ENCODE measurements around the gene ATP13A1.
"Not testable (repeated sequence)": the region's sequence is repeated elsewhere in the genome, so short reads cannot be mapped to it uniquely, and the experiment has no call there.

Gene ATP13A1

DNA sequence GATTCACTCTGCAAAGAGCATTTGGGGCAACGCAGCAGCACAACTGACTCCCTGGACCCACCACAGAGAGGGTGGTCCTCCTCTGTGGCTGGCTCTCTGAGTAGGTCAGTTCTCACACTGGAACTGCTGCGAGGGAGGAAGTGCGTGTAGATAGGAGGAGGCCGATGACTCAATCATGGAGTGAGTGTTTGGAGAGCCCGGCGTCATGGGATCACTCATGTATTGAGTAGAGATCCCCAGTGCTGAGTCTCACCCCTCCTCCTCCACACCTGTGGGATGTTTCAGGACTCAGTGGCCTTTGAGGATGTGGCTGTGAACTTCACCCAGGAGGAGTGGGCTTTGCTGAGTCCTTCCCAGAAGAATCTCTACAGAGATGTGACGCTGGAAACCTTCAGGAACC lies 14.1 kb upstream of the ATP13A1 start:
- peak overlapping the region; percentile 15 for H3K27ac Mint-ChIP-seq
- H3K9me3 Mint-ChIP-seq, result peaks cover 50% of the 10 kb centered on the region
- H3K27me3 Mint-ChIP-seq, result no peaks in the 10 kb centered on the region
- peaks cover 98% of the 10 kb centered on the region for H3K36me3 Mint-ChIP-seq (ENCODE audit: low read depth)
- peaks cover 17% of the 10 kb centered on the region for H3K4me1 Mint-ChIP-seq (ENCODE audit: low read depth)
- H3K4me3 Mint-ChIP-seq, result no peak overlapping the region
- DNase-seq, result no peak

DNA sequence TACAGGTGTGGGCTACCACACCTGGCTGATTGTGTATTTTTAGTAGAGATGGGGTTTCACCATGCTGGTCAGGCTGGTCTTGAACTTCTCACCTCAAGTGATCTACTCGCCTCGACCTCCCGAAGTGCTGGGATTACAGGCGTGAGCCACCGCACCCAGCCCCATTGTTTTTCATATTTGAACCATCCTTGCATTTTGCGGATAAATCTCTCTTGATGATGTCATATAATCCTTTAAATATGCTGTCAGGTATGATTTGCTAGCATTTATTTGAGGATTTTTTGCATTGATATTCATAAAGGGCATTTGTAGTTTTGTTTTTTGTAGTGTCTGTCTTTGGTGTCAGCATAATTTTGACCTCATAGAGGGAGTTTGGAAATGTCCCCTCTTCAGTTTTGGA lies 10.8 kb upstream of the ATP13A1 start:
- peaks cover 98% of the 10 kb centered on the region for H3K36me3 Mint-ChIP-seq (ENCODE audit: low read depth)
- peaks cover 37% of the 10 kb centered on the region for H3K4me1 Mint-ChIP-seq (ENCODE audit: low read depth)
- H3K4me3 Mint-ChIP-seq, result no peak overlapping the region
- no peak overlapping the region for H3K27ac Mint-ChIP-seq
- no peak for DNase-seq
- H3K9me3 Mint-ChIP-seq, result peaks cover 43% of the 10 kb centered on the region
- H3K27me3 Mint-ChIP-seq, result no peaks in the 10 kb centered on the region

DNA sequence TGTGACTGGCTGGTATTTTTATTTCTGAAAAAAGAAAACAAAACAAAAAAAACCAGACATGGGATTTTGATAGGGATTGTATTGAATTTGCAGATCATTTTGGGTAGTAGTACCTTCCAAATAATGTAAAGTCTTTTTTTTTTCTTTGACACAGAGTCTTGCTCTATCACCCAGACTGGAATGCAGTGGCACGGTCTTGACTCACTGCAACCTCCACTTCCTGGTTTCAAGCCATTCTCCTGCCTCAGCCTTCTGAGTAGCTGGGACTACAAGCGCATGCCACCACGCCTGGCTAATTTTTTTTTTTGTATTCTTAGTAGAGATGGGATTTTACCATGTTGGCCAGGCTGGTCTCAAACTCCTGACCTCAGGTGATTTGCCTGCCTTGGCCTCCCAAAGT lies 9.3 kb upstream of the ATP13A1 start:
- H3K27me3 Mint-ChIP-seq, result no peaks in the 10 kb centered on the region
- H3K4me1 Mint-ChIP-seq (ENCODE audit: low read depth), result peaks cover 44% of the 10 kb centered on the region
- no peak overlapping the region for H3K27ac Mint-ChIP-seq
- H3K36me3 Mint-ChIP-seq (ENCODE audit: low read depth), result peaks cover 92% of the 10 kb centered on the region
- DNase-seq, result peak; percentile 20
- no peak overlapping the region for H3K4me3 Mint-ChIP-seq
- peaks cover 32% of the 10 kb centered on the region for H3K9me3 Mint-ChIP-seq

DNA sequence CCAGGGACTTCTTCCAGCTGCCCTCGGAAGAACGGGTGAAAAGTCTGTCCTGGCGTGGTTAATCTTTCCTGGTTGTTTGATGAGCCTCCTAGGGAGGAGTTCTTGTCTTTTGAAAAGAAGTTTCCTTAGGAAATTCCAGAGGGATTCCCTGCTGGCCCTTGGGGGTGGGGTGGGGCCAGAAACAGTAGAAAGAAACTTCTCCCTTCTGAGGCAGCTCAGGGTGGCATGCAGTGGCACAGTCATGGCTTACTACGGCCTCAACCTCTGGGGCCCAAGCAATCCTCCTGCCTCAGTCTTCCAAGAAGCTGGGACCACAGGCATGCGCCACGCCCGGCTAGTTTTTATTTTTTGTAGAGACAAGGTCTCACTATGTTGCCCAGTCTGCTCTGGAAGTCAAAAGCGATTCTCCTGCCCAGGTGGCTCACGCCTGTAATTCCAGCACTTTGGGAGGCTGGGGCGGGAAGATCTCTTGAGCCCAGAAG lies 6.6 kb upstream of the ATP13A1 start:
- no peaks in the 10 kb centered on the region for H3K27me3 Mint-ChIP-seq
- peaks cover 42% of the 10 kb centered on the region for H3K4me1 Mint-ChIP-seq (ENCODE audit: low read depth)
- H3K4me3 Mint-ChIP-seq, result peak overlapping the region; percentile 86
- H3K27ac Mint-ChIP-seq, result peak overlapping the region; percentile 90
- peak; percentile 31 for DNase-seq
- H3K36me3 Mint-ChIP-seq (ENCODE audit: low read depth), result peaks cover 72% of the 10 kb centered on the region
- H3K9me3 Mint-ChIP-seq, result peaks cover 12% of the 10 kb centered on the region

DNA sequence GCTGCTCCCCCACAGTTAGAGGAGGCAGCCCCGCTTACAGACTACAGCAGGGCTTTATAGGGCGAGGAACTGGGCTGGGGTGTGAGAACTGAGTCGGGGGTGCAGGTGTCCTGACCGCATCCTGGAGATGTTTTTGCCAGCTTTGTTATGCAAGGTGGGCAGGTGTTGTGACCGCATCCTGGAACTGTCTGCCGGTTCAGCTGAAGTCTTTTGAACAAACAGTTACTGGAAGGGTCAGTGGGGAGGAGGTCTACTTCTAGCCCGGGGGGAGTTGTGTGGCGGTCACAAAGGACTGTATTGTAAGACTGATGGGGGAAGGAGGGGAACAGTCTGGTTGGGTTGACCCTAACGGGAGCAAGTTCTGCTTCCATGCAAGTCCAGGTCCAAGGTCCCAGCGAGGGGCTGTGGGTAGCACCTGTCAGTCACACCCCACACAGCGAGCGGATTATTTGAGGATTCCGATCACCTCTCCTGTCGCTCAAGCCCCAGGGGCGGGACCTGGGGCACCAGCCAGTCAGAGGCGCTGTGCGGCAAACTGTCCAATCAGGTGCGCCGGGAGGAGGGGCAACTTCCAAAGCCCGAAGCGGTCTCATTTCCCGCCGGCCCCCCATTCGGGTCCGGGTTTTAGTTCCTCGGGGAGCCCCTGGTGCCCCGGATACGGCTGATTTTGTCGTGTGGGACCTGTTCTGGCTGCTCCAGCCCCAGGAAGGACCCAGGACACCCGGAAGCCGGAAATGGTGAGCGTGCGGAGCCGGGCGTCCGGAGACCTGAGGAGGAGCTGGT lies 4.9 kb upstream of the ATP13A1 start, which contains the start of gene ZNF101:
TSS of gene ZNF101 (plus strand) at position 610 of the 783 bp plus-strand sequence. CDS start at position 735, 125 bp downstream.
- no peaks in the 10 kb centered on the region for H3K27me3 Mint-ChIP-seq
- H3K27ac Mint-ChIP-seq, result peak within 1 kb of the TSS; percentile 98
- H3K4me1 Mint-ChIP-seq (ENCODE audit: low read depth), result peaks cover 37% of the 10 kb centered on the region
- peaks cover 61% of the 10 kb centered on the region for H3K36me3 Mint-ChIP-seq (ENCODE audit: low read depth)
- peaks cover 7% of the 10 kb centered on the region for H3K9me3 Mint-ChIP-seq
- H3K4me3 Mint-ChIP-seq, result peak within 1 kb of the TSS; percentile 86
- peak; percentile 96 for DNase-seq

DNA sequence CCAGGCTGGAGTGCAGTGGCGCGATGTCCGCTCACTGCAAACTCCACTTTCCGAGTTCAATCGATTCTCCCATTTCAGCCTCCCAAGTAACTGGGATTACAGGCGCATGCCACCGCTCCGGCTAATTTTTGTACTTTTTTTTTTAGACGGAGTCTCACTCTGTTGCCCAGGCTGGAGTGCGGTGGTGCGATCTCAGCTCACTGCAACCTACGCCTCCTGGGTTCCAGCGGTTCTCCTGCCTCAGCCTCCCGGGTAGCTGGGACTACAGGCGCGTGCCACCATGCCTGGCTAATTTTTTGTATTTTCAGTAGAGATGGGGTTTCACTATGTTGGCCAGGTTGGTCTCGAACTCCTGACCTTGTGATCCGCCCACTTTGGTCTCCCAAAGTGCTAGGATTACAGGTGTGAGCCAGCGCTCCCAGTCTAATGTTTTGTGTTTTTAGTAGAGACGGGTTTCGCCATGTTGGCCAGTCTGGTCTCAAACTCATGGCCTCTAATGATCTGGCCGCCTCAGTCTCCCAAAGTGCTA lies 2.0 kb upstream of the ATP13A1 start:
- H3K9me3 Mint-ChIP-seq, H3K27me3 Mint-ChIP-seq, H3K4me3 Mint-ChIP-seq: not testable (repeated sequence)
- peaks cover 56% of the 10 kb centered on the region for H3K36me3 Mint-ChIP-seq (ENCODE audit: low read depth)
- peak overlapping the region; percentile 11 for H3K27ac Mint-ChIP-seq
- DNase-seq, result peak; percentile 20
- H3K4me1 Mint-ChIP-seq (ENCODE audit: low read depth), result peaks cover 46% of the 10 kb centered on the region

DNA sequence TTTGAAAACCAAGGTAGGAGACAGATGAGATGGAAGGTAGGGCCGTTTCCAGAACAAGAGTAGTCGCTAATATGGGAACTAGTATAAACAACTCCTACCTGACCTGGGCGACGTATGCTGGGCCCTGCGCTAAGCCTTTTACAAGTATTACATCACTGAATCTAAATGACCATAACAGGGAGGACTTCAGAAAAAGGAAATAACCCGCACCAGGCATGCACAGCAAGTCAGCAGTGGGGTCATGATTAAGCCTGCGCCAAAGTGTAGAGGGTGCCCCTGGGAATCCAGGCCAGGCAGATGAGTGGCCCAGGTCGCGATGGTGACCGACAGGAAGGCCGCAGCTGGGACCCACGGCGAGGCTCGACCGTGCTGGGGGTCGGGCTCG lies 613 bp downstream of the ATP13A1 start:
- no peaks in the 10 kb centered on the region for H3K9me3 Mint-ChIP-seq
- H3K27me3 Mint-ChIP-seq, result no peaks in the 10 kb centered on the region
- no peak for DNase-seq
- H3K36me3 Mint-ChIP-seq (ENCODE audit: low read depth), result peaks cover 57% of the 10 kb centered on the region
- peak overlapping the region; percentile 97 for H3K27ac Mint-ChIP-seq
- H3K4me1 Mint-ChIP-seq (ENCODE audit: low read depth), result peaks cover 35% of the 10 kb centered on the region
- peak overlapping the region; percentile 95 for H3K4me3 Mint-ChIP-seq

DNA sequence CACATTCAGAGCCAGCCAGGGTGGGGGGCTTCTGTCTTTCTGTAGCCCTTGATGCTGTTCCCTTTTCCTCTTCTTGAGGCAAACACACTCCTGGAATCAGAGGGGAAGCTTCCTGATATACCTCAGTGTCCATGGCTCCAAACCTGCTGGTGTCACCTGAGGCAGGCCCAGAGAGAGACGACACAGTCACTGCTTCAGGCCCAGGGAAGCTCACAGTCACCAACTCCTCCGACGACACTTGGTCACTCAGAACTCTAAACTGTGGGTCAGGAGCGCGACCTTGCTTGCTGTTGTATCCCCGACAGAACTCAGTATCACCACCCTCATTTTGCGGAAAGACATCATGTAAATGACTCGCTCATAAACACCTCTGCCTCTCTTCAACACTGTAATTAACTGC lies 1.1 kb downstream of the ATP13A1 start:
- no peaks in the 10 kb centered on the region for H3K27me3 Mint-ChIP-seq
- peak overlapping the region; percentile 95 for H3K4me3 Mint-ChIP-seq
- H3K9me3 Mint-ChIP-seq, result no peaks in the 10 kb centered on the region
- peak overlapping the region; percentile 97 for H3K27ac Mint-ChIP-seq
- H3K4me1 Mint-ChIP-seq (ENCODE audit: low read depth), result peaks cover 29% of the 10 kb centered on the region
- peaks cover 59% of the 10 kb centered on the region for H3K36me3 Mint-ChIP-seq (ENCODE audit: low read depth)
- DNase-seq, result no peak

DNA sequence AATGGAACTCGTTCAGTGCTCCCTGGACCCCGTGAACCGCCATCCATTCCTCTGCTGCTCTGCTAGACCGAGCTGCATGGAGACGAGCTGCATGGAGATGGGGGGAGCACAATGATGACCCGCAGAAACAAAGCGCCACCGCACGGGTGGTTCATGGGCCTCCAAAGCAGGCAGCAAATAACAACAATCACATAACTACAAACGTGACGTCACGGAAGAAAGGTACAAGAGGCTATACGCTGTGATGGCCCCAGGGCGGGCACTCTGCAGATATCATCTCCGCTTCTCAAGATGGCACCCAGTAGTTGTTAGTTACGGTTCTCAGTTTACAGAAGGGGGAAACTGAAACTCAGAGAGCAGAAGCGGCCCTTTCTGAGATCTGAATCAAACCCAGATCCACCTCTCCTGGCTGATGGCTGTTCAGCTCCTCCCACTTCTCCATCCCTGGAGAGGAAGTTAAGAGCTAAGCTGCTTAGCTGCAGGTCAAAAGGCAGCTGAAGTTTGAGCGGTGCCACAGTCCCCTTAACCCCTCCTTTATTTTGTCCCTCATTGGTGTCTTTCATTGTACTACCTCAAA lies 1.7 kb downstream of the ATP13A1 start:
- Mint-ChIP-seq H3K4me1 (ENCODE audit: low read depth) (peaks cover 26% of the 10 kb centered on the region), H3K4me3 (peak overlapping the region; percentile 95), H3K27me3 (no peaks in the 10 kb centered on the region), H3K27ac (peak overlapping the region; percentile 97), H3K36me3 (ENCODE audit: low read depth) (peaks cover 61% of the 10 kb centered on the region), H3K9me3 (no peaks in the 10 kb centered on the region)
- no peak for DNase-seq

DNA sequence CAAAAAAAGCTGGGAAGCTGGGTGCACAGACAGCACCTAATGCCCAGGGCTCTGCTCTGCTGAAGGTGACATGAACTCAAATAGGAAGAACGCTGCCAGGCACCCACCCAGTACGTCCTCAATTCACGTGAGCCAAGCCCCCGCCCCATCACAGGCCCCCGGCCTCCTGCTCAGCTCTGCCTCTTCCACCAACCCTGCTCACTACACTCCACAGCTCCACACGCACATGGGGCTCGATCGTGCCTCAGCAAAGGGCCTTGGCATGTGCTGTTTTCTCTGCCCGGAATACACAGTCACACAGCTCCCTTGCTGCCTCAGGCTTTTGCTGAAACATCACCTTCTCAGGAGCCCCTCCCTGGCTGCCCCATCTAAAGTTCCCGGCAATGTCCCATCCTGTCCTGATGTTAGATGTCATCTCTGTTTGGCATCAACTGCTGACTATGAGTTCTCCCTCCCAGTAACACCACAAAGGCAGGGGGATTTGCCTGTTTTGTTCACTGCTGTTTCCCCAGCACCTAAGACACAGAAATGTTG lies 2.3 kb downstream of the ATP13A1 start:
- H3K9me3 Mint-ChIP-seq, result no peaks in the 10 kb centered on the region
- H3K36me3 Mint-ChIP-seq (ENCODE audit: low read depth), result peaks cover 66% of the 10 kb centered on the region
- H3K4me3 Mint-ChIP-seq, result peak overlapping the region; percentile 95
- no peaks in the 10 kb centered on the region for H3K27me3 Mint-ChIP-seq
- DNase-seq, result no peak
- H3K27ac Mint-ChIP-seq, result peak overlapping the region; percentile 97
- peaks cover 24% of the 10 kb centered on the region for H3K4me1 Mint-ChIP-seq (ENCODE audit: low read depth)

DNA sequence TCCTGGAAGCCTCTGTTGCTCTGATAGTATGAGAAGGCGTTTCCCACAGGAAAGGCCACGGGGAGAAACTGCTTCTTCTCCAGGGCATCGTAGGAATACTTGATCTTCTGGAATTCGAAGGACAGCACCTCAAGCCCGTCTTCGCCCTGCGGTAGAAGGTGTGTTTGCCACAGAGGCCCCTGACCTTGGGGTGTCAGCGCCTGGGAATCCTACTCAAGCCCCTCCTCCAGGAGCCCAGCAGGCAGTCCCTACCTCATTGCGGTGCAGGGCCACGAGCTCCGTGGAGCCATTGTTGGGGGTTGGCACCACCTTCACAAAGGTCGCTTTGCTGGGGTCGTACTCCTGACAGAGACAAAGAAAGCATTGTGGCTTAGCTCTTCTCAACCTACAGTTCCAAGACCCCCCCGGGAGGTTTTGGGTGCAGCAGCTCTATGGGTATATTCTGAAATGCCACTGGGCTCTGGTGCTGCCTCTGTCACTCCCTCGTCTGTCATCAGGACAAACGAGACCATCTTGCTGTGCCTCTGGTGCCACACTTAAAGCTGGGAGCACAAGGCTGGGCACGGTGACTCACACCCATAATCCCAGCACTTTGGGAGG lies 3.7 kb downstream of the ATP13A1 start:
- Mint-ChIP-seq H3K9me3 (no peaks in the 10 kb centered on the region), H3K4me1 (ENCODE audit: low read depth) (peaks cover 24% of the 10 kb centered on the region), H3K4me3 (no peak overlapping the region), H3K27ac (no peak overlapping the region), H3K36me3 (ENCODE audit: low read depth) (peaks cover 81% of the 10 kb centered on the region), H3K27me3 (no peaks in the 10 kb centered on the region)
- no peak for DNase-seq

DNA sequence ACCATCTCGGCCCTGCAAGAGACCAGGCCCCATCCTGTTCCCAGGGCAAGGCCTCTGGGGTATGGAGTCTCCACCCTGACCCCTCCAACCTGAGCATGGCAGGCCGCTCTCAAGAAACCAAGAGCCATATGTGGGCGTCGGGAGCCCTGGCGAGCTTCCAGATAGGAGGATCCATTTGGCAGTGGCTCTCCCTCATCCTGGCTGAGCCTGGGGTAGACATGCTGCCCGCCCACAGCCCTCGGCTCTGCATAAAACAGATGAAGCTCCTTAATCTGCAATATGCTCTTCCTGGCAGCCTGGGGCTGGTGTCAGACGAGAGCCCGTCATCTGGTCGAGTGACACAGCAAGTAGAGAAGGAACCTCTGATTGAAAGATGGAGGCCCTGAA lies 6.1 kb downstream of the ATP13A1 start:
- Mint-ChIP-seq H3K4me1 (ENCODE audit: low read depth) (peaks cover 19% of the 10 kb centered on the region), H3K9me3 (no peaks in the 10 kb centered on the region), H3K27me3 (no peaks in the 10 kb centered on the region), H3K36me3 (ENCODE audit: low read depth) (peaks cover 89% of the 10 kb centered on the region), H3K4me3 (no peak overlapping the region), H3K27ac (no peak overlapping the region)
- no peak for DNase-seq

DNA sequence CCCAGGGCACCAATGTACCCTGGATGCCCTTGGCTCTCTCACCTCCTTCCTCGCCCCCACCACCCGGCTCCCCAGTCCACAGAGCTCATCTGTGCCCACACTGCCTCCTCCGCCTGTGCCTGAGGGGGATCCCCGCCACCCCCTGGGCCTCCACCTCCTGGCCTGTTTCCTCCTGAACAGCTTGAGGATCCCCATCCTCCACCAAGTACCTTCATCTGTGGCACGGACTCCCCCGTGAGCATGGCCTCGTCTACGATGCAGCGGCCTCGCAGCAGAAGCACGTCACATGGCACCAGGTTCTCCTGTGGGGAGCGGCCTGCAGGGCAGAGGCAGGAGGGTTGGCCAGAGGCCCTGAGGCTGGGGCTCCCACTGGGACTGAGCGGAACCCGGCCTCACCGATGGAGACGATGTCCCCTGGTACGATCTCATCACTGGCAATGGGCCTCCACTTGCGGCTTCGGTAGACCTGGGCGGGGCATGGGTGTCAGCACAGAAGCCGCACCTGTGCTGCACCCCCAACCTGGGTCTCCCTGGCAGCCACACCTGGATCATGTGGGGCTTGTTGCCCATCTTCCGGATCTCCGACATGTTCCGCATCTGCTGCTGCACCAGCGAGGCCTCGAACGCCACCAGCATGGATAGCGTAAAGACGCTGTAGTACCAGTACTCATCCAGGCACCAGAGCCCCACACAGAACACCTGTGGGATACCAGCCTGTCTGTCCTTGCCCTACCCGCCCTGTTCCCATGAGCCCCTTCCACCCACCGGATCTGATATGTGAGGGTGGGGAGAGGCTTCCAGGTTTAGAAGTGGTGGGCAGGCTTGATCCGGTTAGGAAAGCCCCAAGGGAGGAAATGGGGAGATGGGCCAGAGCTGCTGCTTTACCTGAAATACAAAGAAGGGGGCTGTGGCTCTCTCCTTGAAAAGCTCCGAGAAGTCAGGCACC lies 6.8 kb downstream of the ATP13A1 start:
- H3K36me3 Mint-ChIP-seq (ENCODE audit: low read depth), result peaks cover 89% of the 10 kb centered on the region
- no peaks in the 10 kb centered on the region for H3K9me3 Mint-ChIP-seq
- no peak overlapping the region for H3K4me3 Mint-ChIP-seq
- H3K27me3 Mint-ChIP-seq, result no peaks in the 10 kb centered on the region
- peaks cover 13% of the 10 kb centered on the region for H3K4me1 Mint-ChIP-seq (ENCODE audit: low read depth)
- no peak for DNase-seq
- H3K27ac Mint-ChIP-seq, result no peak overlapping the region

All from activated T-cell treated with anti-CD3 and anti-CD28 coated beads, Interleukin-2, amount 50 U/mL, for 24 hours (primary cell).